Progenitor cell of endocrine pancreas (in vitro differentiated cells): ENCODE data around the gene SYNE2. TPM values are rescaled to one million over a fixed set of nuclear protein-coding genes. Genes with fewer than 3 reads are reported as not detected.

Experiments used
- DNase-seq: peaks from one replicate; pipeline ENCODE4 v3.0.0; 2021; ENCODE audit warnings: low spot score; ENCODE audit not compliant: unreplicated experiment
- H3K27ac Mint-ChIP-seq: 2 replicates; pipeline ENCODE4 v1.8.0; 2021; ENCODE audit warnings: mild to moderate bottlenecking, moderate library complexity, mixed read lengths
- H3K27me3 Mint-ChIP-seq: 2 replicates; pipeline ENCODE4 v1.8.0; 2021; ENCODE audit warnings: mixed read lengths
- H3K36me3 Mint-ChIP-seq: 2 replicates; pipeline ENCODE4 v1.8.0; 2022; ENCODE audit warnings: mixed read lengths; ENCODE audit not compliant: insufficient read depth
- H3K4me1 Mint-ChIP-seq: 2 replicates; pipeline ENCODE4 v1.8.0; 2021; ENCODE audit warnings: low read depth, mixed read lengths
- H3K4me3 Mint-ChIP-seq: 2 replicates; pipeline ENCODE4 v1.8.0; 2021; ENCODE audit warnings: low read depth, mild to moderate bottlenecking, moderate library complexity, mixed read lengths
- H3K9me3 Mint-ChIP-seq: 2 replicates; pipeline ENCODE4 v1.8.0; 2021; ENCODE audit warnings: low read depth, mixed read lengths
- CTCF ChIP-seq: fragments of 200-600 bp; sonication (generic); IDR thresholded peaks from one replicate; pipeline ENCODE4 v1.5.0; 2021; ENCODE audit warnings: antibody characterized with exemption, mild to moderate bottlenecking; ENCODE audit not compliant: unreplicated experiment
- total RNA-seq: library from RNA; stranded (reverse); gene quantifications from 2 replicates; pipeline ENCODE4 v1.2.1, GENCODE V29; 2021

SYNE2 gene
- total RNA-seq, 1 donor from 2014 or later, result 108 TPM

- Mint-ChIP-seq H3K4me1 (peaks cover 37% of the 10 kb centered on the region), H3K36me3 (peaks cover 11% of the 10 kb centered on the region), H3K27ac (no peak overlapping the region), H3K9me3 (no peaks in the 10 kb centered on the region), H3K4me3 (no peak overlapping the region), H3K27me3 (no peaks in the 10 kb centered on the region)
- no peak for DNase-seq
- no peak for TF ChIP-seq CTCF
These were observed 235.8 kb downstream of the SYNE2 start for GRCh38 chr14:64088647-64088964.

GRCh38 chr14:64089920-64090319 lies 237.1 kb downstream of the SYNE2 start:
- H3K27me3 Mint-ChIP-seq, result no peaks in the 10 kb centered on the region
- TF ChIP-seq CTCF, result no peak
- no peaks in the 10 kb centered on the region for H3K9me3 Mint-ChIP-seq
- peaks cover 42% of the 10 kb centered on the region for H3K4me1 Mint-ChIP-seq
- H3K4me3 Mint-ChIP-seq, result no peak overlapping the region
- peak overlapping the region; percentile 90 for H3K27ac Mint-ChIP-seq
- H3K36me3 Mint-ChIP-seq, result peaks cover 8% of the 10 kb centered on the region
- no peak for DNase-seq

- peaks cover 10% of the 10 kb centered on the region for H3K36me3 Mint-ChIP-seq
- H3K27ac Mint-ChIP-seq, result peak overlapping the region; percentile 82
- TF ChIP-seq CTCF, result no peak
- peaks cover 43% of the 10 kb centered on the region for H3K4me1 Mint-ChIP-seq
- H3K27me3 Mint-ChIP-seq, result no peaks in the 10 kb centered on the region
- DNase-seq, result no peak
- H3K4me3 Mint-ChIP-seq, result no peak overlapping the region
- H3K9me3 Mint-ChIP-seq, result no peaks in the 10 kb centered on the region
These were observed 238.4 kb downstream of the SYNE2 start for GRCh38 chr14:64091217-64091616.

- no peak for DNase-seq
- Mint-ChIP-seq H3K4me3 (no peak overlapping the region), H3K4me1 (peaks cover 43% of the 10 kb centered on the region), H3K9me3 (no peaks in the 10 kb centered on the region), H3K27ac (peak overlapping the region; percentile 34), H3K27me3 (no peaks in the 10 kb centered on the region), H3K36me3 (peaks cover 9% of the 10 kb centered on the region)
- no peak for TF ChIP-seq CTCF
These were observed 239.5 kb downstream of the SYNE2 start for GRCh38 chr14:64092338-64092737.

- Mint-ChIP-seq H3K9me3 (no peaks in the 10 kb centered on the region), H3K4me1 (peaks cover 43% of the 10 kb centered on the region), H3K27ac (peak overlapping the region; percentile 41), H3K4me3 (no peak overlapping the region), H3K27me3 (no peaks in the 10 kb centered on the region), H3K36me3 (peaks cover 9% of the 10 kb centered on the region)
- TF ChIP-seq CTCF, result no peak
- no peak for DNase-seq
These were observed 240.1 kb downstream of the SYNE2 start for GRCh38 chr14:64092940-64093339.
